K562 (cell line): ENCODE data around the gene URGCP. TPM values are rescaled to one million over a fixed set of nuclear protein-coding genes. Genes with fewer than 3 reads are reported as not detected.

ENCODE experiments used
- ASH1L ChIP-seq: fragments of 450-650 bp; IDR thresholded peaks from 2 replicates; pipeline ENCODE4 v1.6.1; 2018; ENCODE audit warnings: borderline replicate concordance, mild to moderate bottlenecking, low read depth; ENCODE audit not compliant: partially characterized antibody
- CBX3 ChIP-seq, 2 experiments: IDR thresholded peaks; 1 replicate in 1 of 2; 2 replicates in 1 of 2; pipeline ENCODE4 v1.6.1; 2012; ENCODE audit warnings: inconsistent platforms in 2 of 2, low read length in 2 of 2, borderline replicate concordance in 1 of 2, control low read depth in 1 of 2
- CCAR2 ChIP-seq: fragments of 200-400 bp; formaldehyde crosslinking; IDR thresholded peaks from 2 replicates; pipeline ENCODE4 v1.6.1; 2017; ENCODE audit warnings: mild to moderate bottlenecking, low read depth, low read length
- CEBPB ChIP-seq: fragments of 450-650 bp; IDR thresholded peaks from 2 replicates; pipeline ENCODE4 v1.6.1; 2016; ENCODE audit warnings: missing genetic modification characterization, missing compliant biosample characterization
- DDX20 ChIP-seq: fragments of 450-650 bp; IDR thresholded peaks from 2 replicates; pipeline ENCODE4 v1.6.1; 2016; ENCODE audit warnings: missing genetic modification characterization, low read depth, mild to moderate bottlenecking, missing compliant biosample characterization, moderate library complexity
- DNMT1 ChIP-seq: fragments of 450-650 bp; IDR thresholded peaks from 2 replicates; pipeline ENCODE4 v1.6.1; 2016; ENCODE audit warnings: antibody characterized with exemption, mild to moderate bottlenecking
- EWSR1 ChIP-seq: fragments of 450-650 bp; IDR thresholded peaks from 2 replicates; pipeline ENCODE4 v1.6.1; 2018; ENCODE audit warnings: borderline replicate concordance, mild to moderate bottlenecking, low read depth, moderate library complexity; ENCODE audit not compliant: partially characterized antibody
- KLF13 ChIP-seq: fragments of 450-650 bp; IDR thresholded peaks from 2 replicates; pipeline ENCODE4 v1.6.1; 2016; ENCODE audit warnings: missing genetic modification characterization, low read depth, mild to moderate bottlenecking, missing compliant biosample characterization, moderate library complexity, borderline replicate concordance
- NCOA2 ChIP-seq, 2 experiments: fragments of 450-650 bp; IDR thresholded peaks; 2 replicates each; pipeline ENCODE4 v1.6.1; 2018; ENCODE audit warnings: mild to moderate bottlenecking in 2 of 2, moderate library complexity in 1 of 2; ENCODE audit not compliant: partially characterized antibody in 2 of 2
- NFIC ChIP-seq: fragments of 450-650 bp; IDR thresholded peaks from 2 replicates; pipeline ENCODE4 v1.6.1; 2017; ENCODE audit warnings: mild to moderate bottlenecking, inconsistent platforms
- NR4A1 ChIP-seq, 2 experiments: fragments of 250-450 bp in 1 of 2; fragments of 450-650 bp in 1 of 2; sonication (Bioruptor Pico) in 1 of 2; IDR thresholded peaks; 2 replicates each; pipeline versions ENCODE4 v1.4.0 to v1.6.1; 2016 to 2020; ENCODE audit warnings: mild to moderate bottlenecking in 2 of 2, missing compliant biosample characterization in 1 of 2, missing genetic modification characterization in 1 of 2, moderate library complexity in 1 of 2
- RB1 ChIP-seq: fragments of 450-650 bp; IDR thresholded peaks from 2 replicates; pipeline ENCODE4 v1.6.1; 2017; ENCODE audit warnings: low read depth, mild to moderate bottlenecking
- SMARCB1 ChIP-seq: IDR thresholded peaks from 2 replicates; pipeline ENCODE4 v1.6.1; 2011; ENCODE audit warnings: improper control_type of control experiment, low read depth; ENCODE audit not compliant: insufficient read length
- ZNF217 ChIP-seq: sonication (generic); formaldehyde crosslinking; IDR thresholded peaks from 2 replicates; pipeline ENCODE4 v1.8.0; 2022; ENCODE audit warnings: mild to moderate bottlenecking, missing genetic modification reagents
- ZNF41 ChIP-seq: fragments of 250-450 bp; sonication (Bioruptor Pico); conservative IDR thresholded peaks from 2 replicates; pipeline ENCODE4 v1.4.0; 2020; ENCODE audit warnings: mild to moderate bottlenecking
- ZNF766 ChIP-seq: fragments of 200-800 bp; sonication (Bioruptor generic); conservative IDR thresholded peaks from 2 replicates; pipeline ENCODE4 v1.6.1; 2016; ENCODE audit warnings: missing genetic modification characterization, missing compliant biosample characterization
- polyA plus RNA-seq, 8 experiments: library from polyadenylated mRNA; depleted of rRNA in 4 of 8; stranded (reverse) in 5 of 8; unstranded in 3 of 8; fragments of >200 nt; fragmentation: Nextera tagmentation in 2 of 8; fragmentation: Illumina TruSeq in 1 of 8; extraction: Ambion mirVana in 2 of 8; extraction: Trizol in 1 of 8; gene quantifications; 2 replicates each; pipeline versions ENCODE4 v1.2.1 to v1.2.3, GENCODE V29; 2011 to 2014; ENCODE audit warnings: inconsistent platforms in 1 of 8, missing spikeins in 1 of 8
- total RNA-seq, 7 experiments: library from RNA; depleted of rRNA in 6 of 7; stranded (reverse); fragments of >200 nt in 6 of 7; fragmentation: Illumina TruSeq in 2 of 7; extraction: Trizol in 2 of 7; gene quantifications; 2 replicates each; pipeline versions ENCODE4 v1.2.1 to v1.2.3, GENCODE V29; 2011 to 2021; ENCODE audit warnings: low replicate concordance in 1 of 7
- TF ChIP-seq, protein P1 (sequence below): fragments of 250-450 bp; sonication (Bioruptor Pico); IDR thresholded peaks from 2 replicates; pipeline ENCODE4 v1.4.0; 2020; ENCODE audit warnings: mild to moderate bottlenecking, moderate library complexity
- TF ChIP-seq, protein P2 (sequence below): sonication (generic); formaldehyde crosslinking; IDR thresholded peaks from 2 replicates; pipeline ENCODE4 v1.8.0; 2022; ENCODE audit warnings: missing genetic modification reagents, mild to moderate bottlenecking, borderline replicate concordance
- TF ChIP-seq, protein P3 (sequence below): sonication (generic); formaldehyde crosslinking; IDR thresholded peaks from 2 replicates; pipeline ENCODE4 v1.8.0; 2022; ENCODE audit warnings: missing genetic modification reagents, mild to moderate bottlenecking, borderline replicate concordance

The URGCP gene
- total and polyA plus RNA-seq, 9 of the 15 experiments (the other 6 are each of a cell fraction or from before 2014, with no cell fraction given), result 1.7 to 25.8 (median 12.5) TPM

DNA sequence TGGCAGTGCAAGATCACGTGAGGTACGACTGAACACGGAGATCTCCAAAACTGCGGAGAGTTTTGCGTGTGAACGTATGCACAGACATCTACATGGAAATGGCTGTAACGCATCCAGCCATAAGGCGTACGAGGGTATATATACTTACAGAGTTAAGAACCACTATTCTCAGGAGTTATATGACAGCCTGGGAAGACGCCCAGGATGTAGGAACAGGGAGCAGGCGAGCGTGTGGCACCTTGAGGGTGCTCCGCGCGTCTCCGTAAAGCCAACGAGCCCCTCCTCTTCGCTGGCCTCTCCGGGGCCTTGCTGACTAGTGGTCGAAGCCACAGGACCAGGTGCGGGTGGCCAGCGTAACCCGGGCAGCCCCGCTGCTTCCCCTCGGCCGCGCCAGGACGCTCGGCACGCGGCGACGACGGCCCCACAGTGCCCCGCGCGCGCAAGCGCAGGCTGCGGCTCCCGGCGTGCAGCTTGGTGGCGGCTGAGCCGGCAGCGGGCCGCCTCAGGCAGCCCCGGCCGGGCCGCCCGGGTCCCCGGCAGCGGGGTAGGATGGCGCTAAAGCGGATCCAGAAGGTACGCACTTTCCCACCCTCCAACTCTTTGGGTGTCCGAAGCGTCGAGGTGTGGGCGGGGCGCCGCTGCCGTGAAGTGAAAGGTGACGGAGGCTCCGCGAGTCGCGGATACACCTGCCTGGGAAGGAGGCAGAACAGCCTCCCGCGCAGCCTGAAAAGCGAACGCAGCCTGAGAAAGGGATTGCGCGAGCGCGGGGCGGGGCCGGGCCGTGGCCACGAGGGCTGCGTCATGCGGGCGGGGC lies 19.8 kb upstream of the URGCP start, which contains the start of gene UBE2D4 (continued):
- TF ChIP-seq DNMT1 (no peak), NCOA2 (IDR thresholded peaks at IDR 0.05; ENCODE audit: partially characterized antibody in 2 of 2) (no peak), CEBPB (tag) (peak; percentile 89), NR4A1 (CRISPR knock-in tag; IDR thresholded peaks at IDR 0.05) (no peak), NR4A1 (tag; IDR thresholded peaks at IDR 0.05) (peak; percentile 80; the same call in 1 of the 2 replicates), RB1 (peak; percentile 85), KLF13 (no peak), EWSR1 (no peak), CBX3 (IDR thresholded peaks at IDR 0.05; ENCODE audit: borderline replicate concordance in 1 of 2, low read length in 2 of 2) (peak in 1 of 2 experiments; percentile 62; a peak in 2 of 3 replicates), DDX20 (tag) (no peak), ZNF766 (CRISPR knock-in tag) (0 out of 2 replicates have a peak, but pooled peaks have one; percentile 25), ZNF41 (CRISPR knock-in tag) (no peak), ZNF217 (peak; percentile 87; the same call in 1 of the 2 replicates), ASH1L (no peak), CCAR2 (no peak), NFIC (peak; percentile 65), SMARCB1 (no peak)
- TF ChIP-seq, protein P1, sequence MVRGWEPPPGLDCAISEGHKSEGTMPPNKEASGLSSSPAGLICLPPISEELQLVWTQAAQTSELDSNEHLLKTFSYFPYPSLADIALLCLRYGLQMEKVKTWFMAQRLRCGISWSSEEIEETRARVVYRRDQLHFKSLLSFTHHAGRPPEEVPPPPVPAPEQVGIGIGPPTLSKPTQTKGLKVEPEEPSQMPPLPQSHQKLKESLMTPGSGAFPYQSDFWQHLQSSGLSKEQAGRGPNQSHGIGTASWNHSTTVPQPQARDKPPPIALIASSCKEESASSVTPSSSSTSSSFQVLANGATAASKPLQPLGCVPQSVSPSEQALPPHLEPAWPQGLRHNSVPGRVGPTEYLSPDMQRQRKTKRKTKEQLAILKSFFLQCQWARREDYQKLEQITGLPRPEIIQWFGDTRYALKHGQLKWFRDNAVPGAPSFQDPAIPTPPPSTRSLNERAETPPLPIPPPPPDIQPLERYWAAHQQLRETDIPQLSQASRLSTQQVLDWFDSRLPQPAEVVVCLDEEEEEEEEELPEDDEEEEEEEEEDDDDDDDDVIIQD (CRISPR knock-in tag), result no peak
- TF ChIP-seq, protein P2, sequence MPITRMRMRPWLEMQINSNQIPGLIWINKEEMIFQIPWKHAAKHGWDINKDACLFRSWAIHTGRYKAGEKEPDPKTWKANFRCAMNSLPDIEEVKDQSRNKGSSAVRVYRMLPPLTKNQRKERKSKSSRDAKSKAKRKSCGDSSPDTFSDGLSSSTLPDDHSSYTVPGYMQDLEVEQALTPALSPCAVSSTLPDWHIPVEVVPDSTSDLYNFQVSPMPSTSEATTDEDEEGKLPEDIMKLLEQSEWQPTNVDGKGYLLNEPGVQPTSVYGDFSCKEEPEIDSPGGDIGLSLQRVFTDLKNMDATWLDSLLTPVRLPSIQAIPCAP (CRISPR knock-in tag), result peak; percentile 57; the same call in 1 of the 2 replicates
- TF ChIP-seq, protein P3, sequence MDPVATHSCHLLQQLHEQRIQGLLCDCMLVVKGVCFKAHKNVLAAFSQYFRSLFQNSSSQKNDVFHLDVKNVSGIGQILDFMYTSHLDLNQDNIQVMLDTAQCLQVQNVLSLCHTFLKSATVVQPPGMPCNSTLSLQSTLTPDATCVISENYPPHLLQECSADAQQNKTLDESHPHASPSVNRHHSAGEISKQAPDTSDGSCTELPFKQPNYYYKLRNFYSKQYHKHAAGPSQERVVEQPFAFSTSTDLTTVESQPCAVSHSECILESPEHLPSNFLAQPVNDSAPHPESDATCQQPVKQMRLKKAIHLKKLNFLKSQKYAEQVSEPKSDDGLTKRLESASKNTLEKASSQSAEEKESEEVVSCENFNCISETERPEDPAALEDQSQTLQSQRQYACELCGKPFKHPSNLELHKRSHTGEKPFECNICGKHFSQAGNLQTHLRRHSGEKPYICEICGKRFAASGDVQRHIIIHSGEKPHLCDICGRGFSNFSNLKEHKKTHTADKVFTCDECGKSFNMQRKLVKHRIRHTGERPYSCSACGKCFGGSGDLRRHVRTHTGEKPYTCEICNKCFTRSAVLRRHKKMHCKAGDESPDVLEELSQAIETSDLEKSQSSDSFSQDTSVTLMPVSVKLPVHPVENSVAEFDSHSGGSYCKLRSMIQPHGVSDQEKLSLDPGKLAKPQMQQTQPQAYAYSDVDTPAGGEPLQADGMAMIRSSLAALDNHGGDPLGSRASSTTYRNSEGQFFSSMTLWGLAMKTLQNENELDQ (CRISPR knock-in tag), result peak; percentile 89; the same call in 1 of the 2 replicates
